Spleen (tissue), 11 donors: Measurements from ENCODE around the gene GLYR1. TPM values are rescaled to one million over a fixed set of nuclear protein-coding genes. Genes with fewer than 3 reads are reported as not detected.
A peak's percentile ranks its signal among the peaks of the same experiment; 100 is the strongest.

ENCODE experiments used
- DNase-seq: peaks from one replicate; pipeline ENCODE4 v3.0.0-alpha.2; 2020
- H3K27ac ChIP-seq, 8 donors: fragments of 200-600 bp; sonication (generic) in 7 of 8; 1 replicate in 4 of 8; 2 replicates in 4 of 8; pipeline versions ENCODE4 v1.5.0 to v1.8.0; 2016 to 2021; ENCODE audit warnings: inconsistent platforms in 4 of 8, mild to moderate bottlenecking in 4 of 8, moderate library complexity in 1 of 8
- H3K27me3 ChIP-seq, 7 donors: fragments of 200-600 bp; sonication (generic) in 6 of 7; replicated peaks in 1 of 7; 1 replicate in 4 of 7; 2 replicates in 3 of 7; pipeline versions ENCODE4 v1.5.0 to v1.8.0; 2016 to 2021; ENCODE audit warnings: inconsistent platforms in 3 of 7, mild to moderate bottlenecking in 1 of 7
- H3K36me3 ChIP-seq, 6 donors: fragments of 200-600 bp; sonication (generic) in 5 of 6; 1 replicate in 4 of 6; 2 replicates in 2 of 6; pipeline versions ENCODE4 v1.5.0 to v1.8.0; 2016 to 2021; ENCODE audit warnings: inconsistent platforms in 2 of 6
- H3K4me1 ChIP-seq, 6 donors: fragments of 200-600 bp; sonication (generic) in 5 of 6; 1 replicate in 3 of 6; 2 replicates in 3 of 6; pipeline versions ENCODE4 v1.5.0 to v1.8.0; 2016 to 2021; ENCODE audit warnings: inconsistent platforms in 3 of 6
- H3K4me3 ChIP-seq, 8 donors: fragments of 200-600 bp; sonication (generic) in 7 of 8; 1 replicate in 4 of 8; 2 replicates in 4 of 8; pipeline versions ENCODE4 v1.5.0 to v1.8.0; 2016 to 2021; ENCODE audit warnings: inconsistent platforms in 4 of 8, mild to moderate bottlenecking in 4 of 8, moderate library complexity in 2 of 8
- H3K9me3 ChIP-seq, 8 donors: fragments of 200-600 bp; sonication (generic) in 7 of 8; 1 replicate in 4 of 8; 2 replicates in 4 of 8; pipeline versions ENCODE4 v1.5.0 to v1.8.0; 2016 to 2021; ENCODE audit warnings: inconsistent platforms in 4 of 8
- POLR2A ChIP-seq, 3 donors: fragments of 450-650 bp; IDR thresholded peaks; one replicate each; pipeline ENCODE4 v1.5.1; 2017; ENCODE audit warnings: antibody characterized with exemption in 3 of 3, mild to moderate bottlenecking in 1 of 3
- POLR2AphosphoS5 ChIP-seq, 3 donors: sonication (generic); formaldehyde crosslinking; IDR thresholded peaks; one replicate each; pipeline ENCODE4 v1.5.1; 2017; ENCODE audit warnings: antibody characterized with exemption in 3 of 3
- WGBS, 5 donors: extraction: QIAGEN DNeasy Blood & Tissue Kit in 3 of 5; methylation state at CpG; one replicate each; pipeline versions ENCODE4 v1.1.5 to v1.1.7; 2013 to 2018; 5-methylcytosine and 5-hydroxymethylcytosine counted together
- intact Hi-C: fragments of 100-400 bp; cut with DNase I; formaldehyde crosslinking; loops from one replicate; pipeline ENCODE4 v1.15.0; 2023; ENCODE audit warnings: low total_unique reads
- polyA plus RNA-seq, 3 donors: library from polyadenylated mRNA; stranded (reverse); fragments of 200-250 nt; gene quantifications; one replicate each; pipeline ENCODE4 v1.2.1, GENCODE V29; 2013
- total RNA-seq, 7 donors: library from RNA; depleted of rRNA in 3 of 7; stranded (reverse); fragments of >200 nt in 3 of 7; fragmentation: NEBNext Ultra II Directional in 4 of 7; extraction: Animal tissue kit (Norgen Biotek cat#: 25700) in 4 of 7; gene quantifications; one replicate each; pipeline versions ENCODE4 v1.1.0 to v1.2.1, GENCODE V29; 2016 to 2021
- TF ChIP-seq, protein P1 (sequence below), 11 experiments: fragments of 200-600 bp in 7 of 11; fragments of 450-650 bp in 4 of 11; sonication (generic) in 4 of 11; IDR thresholded peaks in 8 of 11; conservative IDR thresholded peaks in 3 of 11; 1 replicate in 7 of 11; 2 replicates in 4 of 11; pipeline versions ENCODE4 v1.4.0 to v1.8.0; 2016 to 2021; ENCODE audit warnings: antibody characterized with exemption in 11 of 11, inconsistent platforms in 4 of 11, mild to moderate bottlenecking in 1 of 11
- donor health status: healthy with polysubstance abuse.
- donor health status: DM: no; HTN: no; CAD: no; lungs with moderate emphysema.
- donor health status: DM: no; HTN: no; CAD: no.
- donor health status: Bipolar disorder and iron deficiency.
- donor health status: healthy.
- donor health status: DM: no; HTN: no; CAD: no.
- donor health status: DM: yes; HTN: yes; CAD: no.

GLYR1 gene
- total and polyA plus RNA-seq, 10 donors, result 26.6 to 117 (median 62.3) TPM

DNA sequence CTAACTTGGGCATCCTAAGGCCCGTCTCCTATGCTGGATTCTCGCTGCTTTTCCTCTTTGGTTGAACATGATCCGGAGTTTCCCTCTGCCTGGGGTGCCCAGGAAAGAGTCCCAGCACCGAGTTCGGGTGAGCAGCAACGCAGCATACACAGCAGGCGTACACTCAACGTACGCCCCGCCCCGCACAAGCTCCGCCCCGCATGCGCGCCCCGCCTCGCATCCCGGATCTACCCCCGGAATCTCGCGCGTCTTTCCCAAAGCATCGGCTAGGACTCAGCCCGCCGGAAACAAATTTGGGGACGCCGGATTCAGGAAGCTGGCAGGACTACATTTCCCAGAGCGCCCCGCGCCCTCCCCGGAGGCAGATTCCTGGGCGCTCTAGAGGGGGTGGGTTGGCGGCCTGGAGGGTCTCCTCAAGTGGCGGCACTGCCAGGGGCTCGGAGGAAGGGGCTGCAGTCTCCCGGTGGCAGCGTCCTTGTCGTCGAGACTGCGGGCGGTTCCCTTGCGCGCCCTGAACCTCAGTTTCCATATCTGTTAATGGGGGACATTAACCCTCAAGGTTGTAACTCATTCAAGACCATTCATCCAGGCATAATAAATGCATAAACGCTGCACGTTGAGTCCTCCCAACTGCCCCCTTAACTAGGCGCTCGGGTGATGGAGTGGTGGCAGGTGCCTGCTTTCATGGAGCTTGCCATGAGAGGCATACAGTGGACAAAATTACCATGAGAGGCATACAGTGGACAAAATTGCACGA is 78.4 kb downstream of the GLYR1 start:
- TF ChIP-seq POLR2A (IDR thresholded peaks at IDR 0.05) (peak in 1 of 3 donors; percentile 54), POLR2AphosphoS5 (IDR thresholded peaks at IDR 0.05) (peak; percentile 90 to 93 (median 92))
- TF ChIP-seq, protein P1, sequence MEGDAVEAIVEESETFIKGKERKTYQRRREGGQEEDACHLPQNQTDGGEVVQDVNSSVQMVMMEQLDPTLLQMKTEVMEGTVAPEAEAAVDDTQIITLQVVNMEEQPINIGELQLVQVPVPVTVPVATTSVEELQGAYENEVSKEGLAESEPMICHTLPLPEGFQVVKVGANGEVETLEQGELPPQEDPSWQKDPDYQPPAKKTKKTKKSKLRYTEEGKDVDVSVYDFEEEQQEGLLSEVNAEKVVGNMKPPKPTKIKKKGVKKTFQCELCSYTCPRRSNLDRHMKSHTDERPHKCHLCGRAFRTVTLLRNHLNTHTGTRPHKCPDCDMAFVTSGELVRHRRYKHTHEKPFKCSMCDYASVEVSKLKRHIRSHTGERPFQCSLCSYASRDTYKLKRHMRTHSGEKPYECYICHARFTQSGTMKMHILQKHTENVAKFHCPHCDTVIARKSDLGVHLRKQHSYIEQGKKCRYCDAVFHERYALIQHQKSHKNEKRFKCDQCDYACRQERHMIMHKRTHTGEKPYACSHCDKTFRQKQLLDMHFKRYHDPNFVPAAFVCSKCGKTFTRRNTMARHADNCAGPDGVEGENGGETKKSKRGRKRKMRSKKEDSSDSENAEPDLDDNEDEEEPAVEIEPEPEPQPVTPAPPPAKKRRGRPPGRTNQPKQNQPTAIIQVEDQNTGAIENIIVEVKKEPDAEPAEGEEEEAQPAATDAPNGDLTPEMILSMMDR (IDR thresholded peaks at IDR 0.05 in 8 of 11, conservative IDR thresholded peaks at IDR 0.05 in 3 of 11), result peak in 1 of 11 experiments; percentile 25
- H3K4me1 ChIP-seq, result peaks cover 24 to 52% (median 45%) of the 10 kb centered on the region in 6 donors
- H3K36me3 ChIP-seq, result peaks cover 0 to 18% (median 5%) of the 10 kb centered on the region in 6 donors
- H3K27me3 ChIP-seq, result no peaks in the 10 kb centered on the region
- intact Hi-C loops, result loop anchor here (5.0 kb wide), 1 partner anchor 34 kb away; the partner anchor contains the start of gene ROGDI
- DNase-seq, result peak; percentile 96
- H3K27ac ChIP-seq, result peak overlapping the region; percentile 53 to 95 (median 88)
- no peaks in the 10 kb centered on the region for H3K9me3 ChIP-seq
- WGBS, 5 donors, result 4 to 8% (median 5%) methylated on average over 35 to 48 of the region's 48 CpGs
- peak overlapping the region; percentile 36 to 97 (median 74) for H3K4me3 ChIP-seq

DNA sequence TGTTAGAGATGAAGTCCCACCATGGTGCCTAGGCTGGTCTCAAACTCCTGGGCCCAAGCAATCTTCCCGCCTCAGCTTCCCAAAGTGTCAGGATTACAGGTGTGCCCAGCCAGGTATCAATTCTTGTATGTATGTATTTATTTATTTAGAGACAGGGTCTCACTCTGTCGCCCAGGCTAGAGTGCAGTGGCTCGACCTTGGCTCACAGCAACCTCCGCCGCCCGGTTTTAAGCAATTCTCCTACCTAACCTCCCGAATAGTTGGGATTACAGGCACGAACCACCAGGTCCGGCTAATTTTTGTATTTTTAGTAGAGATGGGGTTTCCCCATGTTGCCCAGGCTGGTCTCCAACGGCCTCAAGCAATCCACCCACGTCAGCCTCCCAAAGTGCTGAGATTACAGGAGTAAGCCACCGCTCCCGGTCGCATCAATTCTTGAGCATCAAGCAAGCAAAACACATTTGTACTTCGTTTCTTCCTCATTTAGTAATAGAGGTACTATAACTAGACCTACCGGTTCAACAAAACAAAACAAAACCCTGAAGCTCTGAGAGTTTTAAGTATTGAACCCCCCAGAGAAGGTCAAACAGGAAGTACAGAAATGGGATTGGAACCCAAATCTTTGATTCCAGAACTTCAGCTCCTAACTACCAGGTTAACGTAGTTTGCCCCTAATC is 79.1 kb downstream of the GLYR1 start:
- no peaks in the 10 kb centered on the region for H3K27me3 ChIP-seq
- WGBS, 5 donors, result 41 to 50% (median 47%) methylated on average over 17 of the region's 17 CpGs
- intact Hi-C loops, result loop anchor here (5.0 kb wide), 1 partner anchor 34 kb away; the partner anchor contains the start of gene ROGDI
- peak overlapping the region; percentile 36 to 99 (median 89) for H3K4me3 ChIP-seq
- H3K4me1 ChIP-seq, result peaks cover 24 to 59% (median 49%) of the 10 kb centered on the region in 6 donors
- H3K36me3 ChIP-seq, result peaks cover 0 to 25% (median 11%) of the 10 kb centered on the region in 6 donors
- TF ChIP-seq, protein P1 (IDR thresholded peaks at IDR 0.05 in 8 of 11, conservative IDR thresholded peaks at IDR 0.05 in 3 of 11), result no peak
- TF ChIP-seq POLR2A (IDR thresholded peaks at IDR 0.05), result no peak
- peak overlapping the region; percentile 53 to 95 (median 88) for H3K27ac ChIP-seq
- no peak for DNase-seq
- H3K9me3 ChIP-seq, result no peaks in the 10 kb centered on the region

DNA sequence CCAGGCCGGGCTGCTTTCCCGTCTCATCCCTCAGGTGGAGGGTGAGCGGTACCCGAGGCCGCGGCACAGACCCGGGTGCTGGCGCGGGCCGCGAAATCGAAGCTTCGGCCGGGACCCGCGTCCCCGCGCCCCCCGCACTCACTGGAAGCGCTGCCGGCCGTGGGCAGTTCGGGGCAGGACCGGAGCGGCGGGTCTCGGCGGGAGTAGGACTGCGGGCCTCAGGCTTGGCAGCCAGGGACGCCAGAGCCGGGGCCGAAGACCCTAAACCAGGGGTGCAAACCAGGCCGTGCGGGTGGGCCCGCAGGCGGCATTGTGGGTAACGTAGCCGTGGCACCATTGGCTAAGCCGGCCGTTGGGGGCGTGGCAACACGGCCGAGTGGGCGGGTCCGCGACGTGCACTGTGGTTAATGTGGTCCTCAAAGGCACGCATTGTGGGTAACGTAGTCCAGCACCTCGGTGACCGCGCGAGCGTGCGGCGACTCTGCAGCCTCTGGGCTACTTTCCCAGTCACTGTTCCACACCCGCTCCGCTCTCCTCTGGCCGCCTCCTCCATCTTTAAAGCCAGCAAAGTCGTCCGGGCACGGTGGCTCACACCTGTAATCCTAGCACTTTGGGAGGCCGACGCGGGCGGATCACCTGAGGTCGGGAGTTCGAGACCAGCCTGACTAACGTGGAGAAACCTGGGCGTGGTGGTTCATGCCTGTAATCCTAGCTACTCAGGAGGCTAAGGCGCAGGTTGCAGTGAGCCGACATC is 80.0 kb downstream of the GLYR1 start, which contains the start of gene ZNF500:
ZNF500 (minus strand) TSS at position 288 of the 754 bp plus-strand sequence. CDS start 1,184 bp downstream, outside the sequence.
- TF ChIP-seq POLR2AphosphoS5 (IDR thresholded peaks at IDR 0.05) (peak; percentile 87 to 93 (median 93)), POLR2A (IDR thresholded peaks at IDR 0.05) (no peak)
- TF ChIP-seq, protein P1 (IDR thresholded peaks at IDR 0.05 in 8 of 11, conservative IDR thresholded peaks at IDR 0.05 in 3 of 11), result peak in 3 of 11 experiments; percentile 14 to 28 (median 23)
- 2 to 4% (median 2%) methylated on average over 26 to 72 of the region's 72 CpGs for WGBS, 5 donors
- Histone ChIP-seq H3K4me3 (peak within 1 kb of the TSS; percentile 85 to 99 (median 95)), H3K9me3 (no peaks in the 10 kb centered on the region), H3K4me1 (peaks cover 24 to 69% (median 57%) of the 10 kb centered on the region in 6 donors), H3K27ac (peak within 1 kb of the TSS; percentile 68 to 95 (median 88)), H3K36me3 (peaks cover 0 to 34% (median 20%) of the 10 kb centered on the region in 6 donors), H3K27me3 (no peaks in the 10 kb centered on the region)
- DNase-seq, result peak; percentile 99
- intact Hi-C loops, result loop anchor here (5.0 kb wide), 1 partner anchor 35 kb away; the partner anchor contains the start of gene ROGDI
